PC-9 (cell line): ENCODE data around the gene HDAC10. TPM values are rescaled to one million over a fixed set of nuclear protein-coding genes. Genes with fewer than 3 reads are reported as not detected.
A peak's percentile ranks its signal among the peaks of the same experiment; 100 is the strongest.

Source experiments
- BruUV-seq: library from RNA; stranded (reverse); fragments of 400-500 nt; replicated peaks from 2 replicates; lab custom pipeline; 2021; lab: Mats Ljungman, UMichigan
- CTCF ChIA-PET: fragments of 300-600 bp; sonication (Branson Sonifier 250); formaldehyde crosslinking; loops from one replicate; lab custom pipeline; 2022; ENCODE audit warnings: antibody characterized with exemption; lab: Charles Lee
- POLR2A ChIA-PET: fragments of 300-600 bp; sonication (Branson Sonifier 250); formaldehyde crosslinking; loops from one replicate; lab custom pipeline; 2022; ENCODE audit warnings: antibody characterized with exemption; ENCODE audit not compliant: unreplicated experiment; lab: Charles Lee
- DNase-seq, 2 experiments: peaks; one replicate each; pipeline versions ENCODE4 v3.0.0 to v3.0.0-alpha.2; 2015 to 2022; ENCODE audit warnings: mixed read lengths in 1 of 2
- H2AFZ ChIP-seq: fragments of 200-600 bp; sonication (generic); 2 replicates; pipeline ENCODE4 v1.8.1; 2017; ENCODE audit warnings: antibody characterized with exemption
- H3F3A ChIP-seq: fragments of 200-600 bp; sonication (generic); 2 replicates; pipeline ENCODE4 v1.8.1; 2017; ENCODE audit warnings: antibody characterized with exemption, mild to moderate bottlenecking, low read depth; ENCODE audit not compliant: insufficient read depth
- H3K27ac ChIP-seq: fragments of 200-600 bp; sonication (generic); 2 replicates; pipeline ENCODE4 v1.6.1; 2016; ENCODE audit warnings: mixed run types
- H3K27me3 ChIP-seq: fragments of 200-600 bp; sonication (generic); 2 replicates; pipeline ENCODE4 v1.6.1; 2016; ENCODE audit warnings: low read depth, mixed run types; ENCODE audit not compliant: insufficient read depth
- H3K36me3 ChIP-seq: fragments of 200-600 bp; sonication (generic); 2 replicates; pipeline ENCODE4 v1.6.1; 2016; ENCODE audit warnings: low read depth, mixed run types
- H3K4me1 ChIP-seq: fragments of 200-600 bp; sonication (generic); replicated peaks from 2 replicates; pipeline ENCODE4 v1.6.1; 2016; ENCODE audit warnings: mixed run types; ENCODE audit not compliant: insufficient read depth
- H3K4me2 ChIP-seq: fragments of 200-600 bp; sonication (generic); 2 replicates; pipeline ENCODE4 v1.6.1; 2017; ENCODE audit warnings: mixed run types
- H3K4me3 ChIP-seq: fragments of 200-600 bp; sonication (generic); 2 replicates; pipeline ENCODE4 v1.6.1; 2016; ENCODE audit warnings: mixed run types
- H3K79me2 ChIP-seq: fragments of 200-600 bp; sonication (generic); 2 replicates; pipeline ENCODE4 v1.6.1; 2017; ENCODE audit warnings: low read depth, mixed run types
- H3K9me2 ChIP-seq: fragments of 200-600 bp; sonication (generic); 2 replicates; pipeline ENCODE4 v1.8.1; 2017; ENCODE audit warnings: mild to moderate bottlenecking; ENCODE audit not compliant: insufficient read depth
- H3K9me3 ChIP-seq: fragments of 200-600 bp; sonication (generic); 2 replicates; pipeline ENCODE4 v1.8.1; 2016; ENCODE audit warnings: low read depth; ENCODE audit not compliant: insufficient read depth
- H4K20me1 ChIP-seq: fragments of 200-600 bp; sonication (generic); 2 replicates; pipeline ENCODE4 v1.8.1; 2017; ENCODE audit not compliant: insufficient read depth
- EZH2 ChIP-seq: fragments of 200-600 bp; sonication (generic); IDR thresholded peaks from 2 replicates; pipeline ENCODE4 v1.8.0; 2017; ENCODE audit warnings: antibody characterized with exemption, low read depth
- intact Hi-C: fragments of 100-400 bp; cut with micrococcal nuclease; formaldehyde crosslinking; loops from one replicate; pipeline ENCODE4 v1.10.0; 2022; ENCODE audit not compliant: unreplicated experiment
- total RNA-seq: library from RNA; stranded (reverse); gene quantifications from 2 replicates; pipeline ENCODE4 v1.2.3, GENCODE V29; 2021
- TF ChIP-seq, protein P1 (sequence below): fragments of 200-600 bp; sonication (generic); conservative IDR thresholded peaks from 2 replicates; pipeline ENCODE4 v1.6.1; 2017; ENCODE audit warnings: mixed run types, antibody characterized with exemption, mild to moderate bottlenecking, moderate library complexity

Gene HDAC10
- total RNA-seq, 1 experiment from 2014 or later, result 80.5 TPM

DNA sequence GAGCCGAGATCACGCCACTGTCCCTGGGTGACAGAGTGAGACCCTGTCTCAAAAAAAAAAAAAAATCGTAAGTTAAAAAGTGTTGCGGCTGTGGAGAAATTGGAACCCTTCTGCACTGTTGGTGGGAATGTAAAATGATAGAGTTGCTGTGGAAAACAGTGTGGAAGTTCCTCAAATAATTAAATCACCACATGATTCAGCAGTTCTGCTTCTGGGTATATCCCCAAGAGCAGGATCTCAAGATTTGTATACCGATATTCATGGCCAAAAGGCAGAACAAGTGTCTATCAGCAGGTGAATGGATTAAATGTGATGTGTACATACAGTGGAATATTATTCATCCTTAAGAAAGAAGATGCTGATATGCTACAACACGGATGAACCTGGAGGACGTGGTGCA, 46.5 kb downstream of the HDAC10 start:
- ChIA-PET POLR2A (interaction anchor here (0.7 kb wide), 1 partner anchor 103 kb away, joined by 3 read pairs; the partner anchor contains the start of gene PLXNB2), CTCF (no interaction called here)
- H3F3A ChIP-seq, result peaks cover 34% of the 10 kb centered on the region; the same call in 1 of the 2 replicates
- no peaks in the 10 kb centered on the region for H3K9me2 ChIP-seq
- peaks cover 12% of the 10 kb centered on the region for H3K4me1 ChIP-seq
- TF ChIP-seq EZH2, result no peak
- TF ChIP-seq, protein P1, sequence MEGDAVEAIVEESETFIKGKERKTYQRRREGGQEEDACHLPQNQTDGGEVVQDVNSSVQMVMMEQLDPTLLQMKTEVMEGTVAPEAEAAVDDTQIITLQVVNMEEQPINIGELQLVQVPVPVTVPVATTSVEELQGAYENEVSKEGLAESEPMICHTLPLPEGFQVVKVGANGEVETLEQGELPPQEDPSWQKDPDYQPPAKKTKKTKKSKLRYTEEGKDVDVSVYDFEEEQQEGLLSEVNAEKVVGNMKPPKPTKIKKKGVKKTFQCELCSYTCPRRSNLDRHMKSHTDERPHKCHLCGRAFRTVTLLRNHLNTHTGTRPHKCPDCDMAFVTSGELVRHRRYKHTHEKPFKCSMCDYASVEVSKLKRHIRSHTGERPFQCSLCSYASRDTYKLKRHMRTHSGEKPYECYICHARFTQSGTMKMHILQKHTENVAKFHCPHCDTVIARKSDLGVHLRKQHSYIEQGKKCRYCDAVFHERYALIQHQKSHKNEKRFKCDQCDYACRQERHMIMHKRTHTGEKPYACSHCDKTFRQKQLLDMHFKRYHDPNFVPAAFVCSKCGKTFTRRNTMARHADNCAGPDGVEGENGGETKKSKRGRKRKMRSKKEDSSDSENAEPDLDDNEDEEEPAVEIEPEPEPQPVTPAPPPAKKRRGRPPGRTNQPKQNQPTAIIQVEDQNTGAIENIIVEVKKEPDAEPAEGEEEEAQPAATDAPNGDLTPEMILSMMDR, result no peak
- H3K9me3 ChIP-seq, result no peaks in the 10 kb centered on the region
- DNase-seq, result no peak
- no TSS peak for BruUV-seq
- H3K79me2 ChIP-seq, result peaks cover 28% of the 10 kb centered on the region
- H2AFZ ChIP-seq, result no peak overlapping the region
- H3K4me2 ChIP-seq, result no peak overlapping the region
- intact Hi-C loops, result loop anchor here (5.0 kb wide), 1 partner anchor 277 kb away; no protein-coding TSS in a partner anchor
- no peaks in the 10 kb centered on the region for H3K27me3 ChIP-seq
- peaks cover 21% of the 10 kb centered on the region for H3K36me3 ChIP-seq
- H4K20me1 ChIP-seq, result peaks cover 47% of the 10 kb centered on the region
- H3K4me3 ChIP-seq, result no peak overlapping the region
- H3K27ac ChIP-seq, result no peak overlapping the region

DNA sequence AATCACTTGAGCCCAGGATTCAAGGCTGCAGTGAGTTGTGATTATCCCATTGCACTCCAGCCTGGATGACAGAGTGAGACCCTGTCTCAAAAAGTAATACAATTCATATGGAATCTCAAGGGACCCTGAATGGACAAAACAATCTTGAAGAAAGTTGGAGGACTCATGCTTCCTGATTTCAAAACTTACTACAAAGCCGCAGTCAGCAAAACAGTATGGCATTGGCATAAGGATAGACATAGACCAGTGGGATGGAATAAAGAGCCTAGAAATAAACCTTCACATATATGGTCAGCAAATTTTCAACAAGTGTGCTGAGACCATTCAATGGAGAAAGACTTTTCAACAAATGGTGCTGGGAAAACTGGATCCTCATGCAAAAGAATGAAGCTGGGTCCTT, 47.8 kb downstream of the HDAC10 start:
- ChIA-PET POLR2A (no interaction called here), CTCF (no interaction called here)
- no peak overlapping the region for H3K4me2 ChIP-seq
- peaks cover 21% of the 10 kb centered on the region for H3K36me3 ChIP-seq
- H3K9me3 ChIP-seq, result no peaks in the 10 kb centered on the region
- peaks cover 12% of the 10 kb centered on the region for H3K4me1 ChIP-seq
- H3K79me2 ChIP-seq, result peaks cover 28% of the 10 kb centered on the region
- intact Hi-C loops, result loop anchor here (5.0 kb wide), 1 partner anchor 276 kb away; no protein-coding TSS in a partner anchor
- no peak overlapping the region for H2AFZ ChIP-seq
- H3F3A ChIP-seq, result peaks cover 46% of the 10 kb centered on the region; the same call in 1 of the 2 replicates
- BruUV-seq, result no TSS peak
- no peak for TF ChIP-seq EZH2
- no peak overlapping the region for H3K4me3 ChIP-seq
- no peaks in the 10 kb centered on the region for H3K27me3 ChIP-seq
- peaks cover 35% of the 10 kb centered on the region for H4K20me1 ChIP-seq
- no peak for DNase-seq
- no peak overlapping the region for H3K27ac ChIP-seq
- H3K9me2 ChIP-seq, result no peaks in the 10 kb centered on the region

DNA sequence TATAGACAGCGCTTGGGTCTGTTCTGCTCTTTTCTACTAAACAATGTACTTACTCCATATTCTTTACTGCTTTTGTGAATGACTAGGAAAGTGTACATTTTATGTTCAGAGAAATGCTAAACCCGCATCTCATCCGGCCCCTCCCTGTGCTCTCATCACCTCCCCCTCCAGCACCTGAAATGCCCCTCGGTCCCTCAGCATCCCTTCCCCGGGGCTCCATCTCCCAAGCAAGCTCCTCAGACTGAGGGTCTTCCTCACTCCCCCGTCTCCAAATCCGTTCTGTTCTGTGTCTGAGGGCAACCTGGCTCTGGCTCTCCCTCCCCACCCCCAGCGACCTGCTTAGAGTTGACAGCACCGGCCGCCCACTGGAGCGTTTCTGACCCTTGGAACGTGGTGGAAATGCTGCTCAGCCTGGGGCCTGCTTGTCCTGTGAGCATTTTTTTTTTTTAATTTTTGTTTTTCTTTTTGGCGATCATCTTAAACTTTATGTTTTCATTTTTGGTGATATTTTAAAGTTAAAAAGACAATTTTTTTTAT, 48.9 kb downstream of the HDAC10 start:
- Histone ChIP-seq H3K27ac (no peak overlapping the region), H3K27me3 (no peaks in the 10 kb centered on the region), H3F3A (peaks cover 41% of the 10 kb centered on the region; the same call in 1 of the 2 replicates), H3K36me3 (peaks cover 28% of the 10 kb centered on the region), H3K9me2 (no peaks in the 10 kb centered on the region), H3K9me3 (no peaks in the 10 kb centered on the region), H3K79me2 (peaks cover 28% of the 10 kb centered on the region), H3K4me2 (peak overlapping the region; percentile 97), H4K20me1 (peaks cover 24% of the 10 kb centered on the region), H2AFZ (no peak overlapping the region), H3K4me1 (peaks cover 12% of the 10 kb centered on the region), H3K4me3 (peak overlapping the region; percentile 89)
- TF ChIP-seq EZH2, result no peak
- TF ChIP-seq, protein P1, result no peak
- ChIA-PET POLR2A (no interaction called here), CTCF (interaction anchor here (0.5 to 0.7 kb wide), 2 partner anchors 198 to 215 kb away, joined by 6 read pairs; no protein-coding TSS in a partner anchor)
- DNase-seq, result no peak
- BruUV-seq, result TSS peak; percentile 29
- intact Hi-C loops, result loop anchor here (5.0 kb wide), 1 partner anchor 275 kb away; no protein-coding TSS in a partner anchor
